GM19328 (cell line): ENCODE measurements around the gene ZDHHC24.

Experiments
- ATAC-seq: cut with Tn5 transposase; IDR thresholded peaks from one replicate; pipeline ENCODE4 v1.9.1; 2021; ENCODE audit warnings: mild to moderate bottlenecking, moderate library complexity; ENCODE audit not compliant: unreplicated experiment

ZDHHC24 gene

DNA sequence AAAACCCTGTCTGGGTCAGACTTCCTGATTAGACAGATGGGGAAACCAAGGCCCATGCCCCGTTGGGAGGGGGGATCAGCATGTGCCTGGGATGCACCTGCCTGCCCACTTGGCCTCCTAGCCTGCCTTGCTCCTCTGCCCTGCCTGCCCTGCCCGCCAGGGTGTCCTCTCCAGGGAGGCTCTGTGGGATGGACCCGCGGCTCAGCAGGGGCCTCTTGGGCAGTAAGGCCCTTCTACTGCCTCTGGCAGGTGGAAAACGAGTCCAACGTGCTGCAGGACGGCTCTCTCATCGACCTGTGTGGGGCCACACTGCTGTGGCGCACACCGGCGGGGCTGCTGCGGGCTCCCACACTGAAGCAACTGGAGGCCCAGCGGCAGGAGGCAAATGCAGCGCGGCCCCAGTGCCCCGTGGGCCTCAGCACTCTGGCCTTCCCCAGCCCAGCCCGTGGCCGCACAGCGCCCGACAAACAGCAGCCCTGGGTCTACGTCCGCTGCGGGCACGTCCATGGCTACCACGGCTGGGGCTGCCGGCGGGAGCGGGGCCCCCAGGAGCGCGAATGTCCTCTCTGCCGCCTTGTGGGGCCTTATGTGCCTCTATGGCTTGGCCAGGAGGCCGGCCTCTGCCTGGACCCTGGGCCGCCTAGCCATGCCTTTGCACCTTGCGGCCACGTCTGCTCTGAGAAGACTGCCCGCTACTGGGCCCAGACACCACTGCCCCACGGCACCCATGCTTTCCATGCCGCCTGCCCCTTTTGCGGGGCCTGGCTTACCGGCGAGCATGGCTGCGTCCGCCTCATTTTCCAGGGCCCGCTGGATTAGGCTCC, 70.3 kb downstream of the ZDHHC24 start:
- ATAC-seq: no peak

GRCh38 chr11:66473608-66474515, 72.0 kb downstream of the ZDHHC24 start:
- no peak for ATAC-seq

DNA sequence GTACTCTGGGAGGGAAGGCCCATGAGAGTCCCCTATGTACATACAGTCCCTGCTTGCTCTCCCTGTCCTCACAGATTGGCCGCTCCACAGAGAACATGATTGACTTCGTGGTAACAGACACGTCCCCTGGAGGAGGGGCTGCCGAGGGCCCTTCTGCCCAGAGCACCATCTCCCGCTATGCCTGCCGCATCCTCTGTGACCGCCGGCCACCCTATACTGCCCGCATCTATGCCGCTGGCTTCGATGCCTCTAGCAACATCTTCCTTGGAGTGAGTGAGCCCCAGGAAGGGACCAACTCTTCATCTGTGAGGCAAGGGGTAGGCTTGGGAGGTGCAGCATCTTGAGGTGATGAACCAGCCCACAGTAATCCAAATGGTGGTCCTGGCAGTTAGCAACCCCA, 72.7 kb downstream of the ZDHHC24 start:
- no peak for ATAC-seq

- no peak for ATAC-seq
Observed at GRCh38 chr11:66472054-66472453, 73.8 kb downstream of the ZDHHC24 start.

DNA sequence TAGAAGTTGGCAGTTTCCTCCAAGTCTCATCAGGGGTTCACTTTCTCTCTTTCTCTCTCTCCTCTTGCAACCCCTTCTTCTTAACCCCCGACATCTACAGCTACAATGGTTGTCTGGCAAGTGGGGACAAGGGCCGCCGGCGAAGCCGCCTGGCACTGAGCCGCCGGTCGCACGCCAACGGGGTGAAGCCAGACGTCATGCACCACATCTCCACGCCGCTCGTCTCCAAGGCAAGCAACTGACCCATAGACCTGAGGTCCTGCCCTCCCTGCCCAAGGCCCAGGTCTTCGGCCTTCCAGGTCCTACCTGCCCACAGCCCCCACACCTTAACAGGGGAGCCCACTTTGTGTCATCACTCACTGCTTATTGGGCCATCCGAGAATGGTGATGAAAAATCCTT, 74.7 kb downstream of the ZDHHC24 start:
- no peak for ATAC-seq
